ENCODE results near the gene KRTAP5-9. TPM values are rescaled to one million over a fixed set of nuclear protein-coding genes. Genes with fewer than 3 reads are reported as not detected.

KRTAP5-9 gene
- total RNA-seq, 1 donor from 2014 or later: 0.53 TPM

GRCh38 chr11:71542382-71542781 is 5.8 kb upstream of the KRTAP5-9 start:
- ChIA-PET CTCF (no interaction called here), POLR2A (no interaction called here)
- Mint-ChIP-seq H3K27me3 (peaks cover 7% of the 10 kb centered on the region), H3K9me3 (peaks cover 5% of the 10 kb centered on the region), H3K4me1 (peaks cover 18% of the 10 kb centered on the region), H3K36me3 (ENCODE audit: low read depth) (no peaks in the 10 kb centered on the region), H3K4me3 (no peak overlapping the region), H3K27ac (no peak overlapping the region)
- DNase-seq (no peak), ATAC-seq (ENCODE audit: low read depth) (no peak)
- intact Hi-C loops (cut with micrococcal nuclease): no loop called here
- TF ChIP-seq, protein P1, sequence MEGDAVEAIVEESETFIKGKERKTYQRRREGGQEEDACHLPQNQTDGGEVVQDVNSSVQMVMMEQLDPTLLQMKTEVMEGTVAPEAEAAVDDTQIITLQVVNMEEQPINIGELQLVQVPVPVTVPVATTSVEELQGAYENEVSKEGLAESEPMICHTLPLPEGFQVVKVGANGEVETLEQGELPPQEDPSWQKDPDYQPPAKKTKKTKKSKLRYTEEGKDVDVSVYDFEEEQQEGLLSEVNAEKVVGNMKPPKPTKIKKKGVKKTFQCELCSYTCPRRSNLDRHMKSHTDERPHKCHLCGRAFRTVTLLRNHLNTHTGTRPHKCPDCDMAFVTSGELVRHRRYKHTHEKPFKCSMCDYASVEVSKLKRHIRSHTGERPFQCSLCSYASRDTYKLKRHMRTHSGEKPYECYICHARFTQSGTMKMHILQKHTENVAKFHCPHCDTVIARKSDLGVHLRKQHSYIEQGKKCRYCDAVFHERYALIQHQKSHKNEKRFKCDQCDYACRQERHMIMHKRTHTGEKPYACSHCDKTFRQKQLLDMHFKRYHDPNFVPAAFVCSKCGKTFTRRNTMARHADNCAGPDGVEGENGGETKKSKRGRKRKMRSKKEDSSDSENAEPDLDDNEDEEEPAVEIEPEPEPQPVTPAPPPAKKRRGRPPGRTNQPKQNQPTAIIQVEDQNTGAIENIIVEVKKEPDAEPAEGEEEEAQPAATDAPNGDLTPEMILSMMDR (IDR thresholded peaks at IDR 0.05): no peak

GRCh38 chr11:71542879-71543777 is 5.1 kb upstream of the KRTAP5-9 start:
- CTCF ChIA-PET: no interaction called here

DNA sequence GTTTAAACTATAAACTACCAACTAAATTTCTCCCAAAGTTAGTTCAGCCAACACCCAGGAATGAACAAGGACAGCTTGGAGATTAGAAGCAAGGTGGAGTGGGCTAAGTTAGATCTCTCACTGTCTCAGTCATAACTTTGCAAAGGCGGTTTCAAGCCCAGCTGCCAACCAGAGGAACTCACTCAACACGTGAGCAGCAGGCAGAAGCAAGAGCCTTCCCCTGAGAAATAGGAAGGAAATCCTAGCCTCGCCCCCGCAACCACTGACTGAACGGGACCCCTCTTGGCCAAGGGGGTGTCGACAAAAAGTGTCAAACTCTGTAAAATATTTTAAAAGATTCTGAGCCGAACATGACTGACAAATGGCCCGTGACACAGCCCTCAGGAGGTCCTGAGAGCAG is 4.4 kb upstream of the KRTAP5-9 start:
- peak overlapping the region; percentile 44 for H3K4me3 Mint-ChIP-seq
- H3K4me1 Mint-ChIP-seq: peaks cover 18% of the 10 kb centered on the region
- H3K36me3 Mint-ChIP-seq (ENCODE audit: low read depth): no peaks in the 10 kb centered on the region
- ChIA-PET CTCF (no interaction called here), POLR2A (no interaction called here)
- H3K27me3 Mint-ChIP-seq: peaks cover 18% of the 10 kb centered on the region
- H3K27ac Mint-ChIP-seq: no peak overlapping the region
- TF ChIP-seq, protein P1 (IDR thresholded peaks at IDR 0.05): no peak
- peaks cover 5% of the 10 kb centered on the region for H3K9me3 Mint-ChIP-seq
- intact Hi-C loops (cut with micrococcal nuclease): no loop called here
- ATAC-seq (ENCODE audit: low read depth) (no peak), DNase-seq (no peak)

More at GRCh38 chr11:71542879-71543777, 5.1 kb upstream of the KRTAP5-9 start:
- ATAC-seq (ENCODE audit: low read depth) (no peak), DNase-seq (no peak)
- TF ChIP-seq, protein P1 (IDR thresholded peaks at IDR 0.05): no peak
- peaks cover 13% of the 10 kb centered on the region for H3K27me3 Mint-ChIP-seq
- intact Hi-C loops (cut with micrococcal nuclease): no loop called here
- no peaks in the 10 kb centered on the region for H3K36me3 Mint-ChIP-seq (ENCODE audit: low read depth)
- no peak overlapping the region for H3K27ac Mint-ChIP-seq
- POLR2A ChIA-PET: no interaction called here
- peak overlapping the region; percentile 44 for H3K4me3 Mint-ChIP-seq
- peaks cover 18% of the 10 kb centered on the region for H3K4me1 Mint-ChIP-seq
- H3K9me3 Mint-ChIP-seq: peaks cover 5% of the 10 kb centered on the region

DNA sequence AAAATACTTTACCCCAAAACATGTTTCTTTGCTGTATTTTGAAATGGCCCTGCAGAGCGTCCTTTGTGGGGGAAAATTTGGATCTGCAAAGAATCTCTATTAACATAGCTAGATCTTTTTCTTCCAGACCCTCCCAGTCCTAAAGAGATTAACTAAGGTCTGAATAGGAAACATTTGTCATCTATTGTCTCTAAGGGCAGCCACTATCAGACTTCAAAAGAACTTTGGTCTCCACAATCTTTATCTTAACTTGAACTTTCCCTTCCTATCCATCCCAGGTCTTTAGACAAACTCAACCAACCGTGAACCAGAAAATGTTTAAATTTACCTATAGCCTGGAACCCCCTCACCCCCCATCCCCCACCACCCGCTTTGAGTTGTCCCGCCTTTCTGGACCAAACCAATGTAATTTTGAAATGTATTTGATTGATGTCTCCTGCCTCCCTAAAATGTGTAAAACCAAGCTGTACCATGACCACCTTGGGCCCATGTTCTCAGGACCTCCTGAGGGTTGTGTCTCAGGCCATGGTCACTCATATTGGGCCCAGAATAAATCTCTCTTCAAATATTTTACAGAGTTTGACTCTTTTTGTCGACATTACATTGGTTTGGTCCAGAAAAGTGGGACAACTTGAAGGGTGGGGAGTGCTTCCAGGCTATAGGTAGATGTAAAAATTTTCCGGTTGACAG is 3.5 kb upstream of the KRTAP5-9 start:
- POLR2A ChIA-PET: no interaction called here
- ATAC-seq (ENCODE audit: low read depth): no peak
- Mint-ChIP-seq H3K27me3 (peaks cover 19% of the 10 kb centered on the region), H3K9me3 (peaks cover 5% of the 10 kb centered on the region), H3K4me1 (peaks cover 18% of the 10 kb centered on the region), H3K36me3 (ENCODE audit: low read depth) (no peaks in the 10 kb centered on the region), H3K27ac (no peak overlapping the region), H3K4me3 (no peak overlapping the region)
- intact Hi-C loops (cut with micrococcal nuclease): no loop called here
- TF ChIP-seq, protein P1 (IDR thresholded peaks at IDR 0.05): no peak
- CTCF ChIA-PET: no interaction called here
- no peak for DNase-seq

DNA sequence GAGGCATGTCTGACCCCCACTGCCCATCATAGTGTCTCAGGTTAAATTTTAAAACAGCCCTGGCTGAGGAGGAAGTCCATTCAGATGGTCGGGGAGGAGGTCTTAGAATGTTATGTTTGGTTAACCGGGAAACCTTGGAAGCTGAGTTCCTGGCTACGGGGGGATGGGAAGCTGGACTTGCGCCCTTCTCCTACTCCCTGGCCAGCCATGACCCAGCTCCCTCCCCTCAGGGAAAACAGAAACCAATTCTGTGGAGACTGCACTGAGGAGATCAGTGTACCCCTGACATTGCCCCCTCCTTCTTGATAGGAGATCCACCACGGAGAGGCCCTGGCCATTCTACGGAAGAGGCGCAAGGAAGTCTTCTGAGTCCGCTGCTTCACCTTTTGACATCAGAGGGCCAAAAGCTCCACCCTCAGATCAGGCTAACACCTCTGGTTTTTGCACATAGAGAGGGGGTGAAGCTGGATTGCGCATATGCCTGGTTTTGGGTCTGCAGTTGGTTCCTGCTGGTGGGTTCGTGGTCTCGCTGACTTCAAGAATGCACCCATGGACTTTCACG is 2.7 kb upstream of the KRTAP5-9 start:
- H3K27ac Mint-ChIP-seq: no peak overlapping the region
- intact Hi-C loops (cut with micrococcal nuclease): no loop called here

More for the DNA sequence above, 2.7 kb upstream of the KRTAP5-9 start:
- ChIA-PET CTCF (no interaction called here), POLR2A (no interaction called here)
- Mint-ChIP-seq H3K4me3 (no peak overlapping the region), H3K27me3 (peaks cover 19% of the 10 kb centered on the region), H3K4me1 (peaks cover 22% of the 10 kb centered on the region), H3K9me3 (peaks cover 5% of the 10 kb centered on the region), H3K36me3 (ENCODE audit: low read depth) (no peaks in the 10 kb centered on the region)
- DNase-seq (no peak), ATAC-seq (ENCODE audit: low read depth) (no peak)
- TF ChIP-seq, protein P1 (IDR thresholded peaks at IDR 0.05): no peak
